IPS DF 6.9 (cell line): ENCODE results near the gene ST3GAL5.
"Not testable (repeated sequence)": the region's sequence is repeated elsewhere in the genome, so short reads cannot be mapped to it uniquely, and the experiment has no call there.

Experiments
- DNase-seq: peaks from one replicate; pipeline ENCODE4 v3.0.0-alpha.2; 2013; ENCODE audit warnings: low read depth, low spot score
- H3K27ac ChIP-seq: one replicate; pipeline ENCODE4 v1.5.1; 2013; ENCODE audit warnings: low read length, control low read depth
- H3K27me3 ChIP-seq: 2 replicates; pipeline ENCODE4 v1.6.1; 2013; ENCODE audit warnings: mild to moderate bottlenecking, low read length; ENCODE audit not compliant: control insufficient read depth, insufficient read depth
- H3K36me3 ChIP-seq: 2 replicates; pipeline ENCODE4 v1.6.1; 2013; ENCODE audit warnings: low read length; ENCODE audit not compliant: control insufficient read depth, insufficient read depth
- H3K4me1 ChIP-seq: 2 replicates; pipeline ENCODE4 v1.6.1; 2013; ENCODE audit warnings: low read length; ENCODE audit not compliant: control insufficient read depth, insufficient read depth
- H3K4me3 ChIP-seq: 2 replicates; pipeline ENCODE4 v1.5.1; 2013; ENCODE audit warnings: mild to moderate bottlenecking, low read length
- H3K9me3 ChIP-seq: 2 replicates; pipeline ENCODE4 v1.6.1; 2013; ENCODE audit warnings: low read length, inconsistent platforms; ENCODE audit not compliant: control insufficient read depth, insufficient read depth
- WGBS: extraction: QIAGEN DNeasy Blood & Tissue Kit; methylation state at CpG from one replicate; pipeline ENCODE4 v1.1.7; 2013; ENCODE audit warnings: mixed read lengths, missing lambda C conversion rate; ENCODE audit not compliant: insufficient read length, insufficient coverage; 5-methylcytosine and 5-hydroxymethylcytosine counted together

The ST3GAL5 gene

GRCh38 chr2:85905187-85905666 is 16.4 kb upstream of the ST3GAL5 start:
- Histone ChIP-seq H3K27me3 (no peaks in the 10 kb centered on the region), H3K4me1 (no peaks in the 10 kb centered on the region), H3K27ac (no peak overlapping the region), H3K4me3 (no peak overlapping the region), H3K36me3 (no peaks in the 10 kb centered on the region), H3K9me3 (no peaks in the 10 kb centered on the region)
- no peak for DNase-seq
- no CpG with 5 or more reads among the region's 4 CpGs for WGBS

GRCh38 chr2:85903849-85904248 is 15.1 kb upstream of the ST3GAL5 start:
- no peak overlapping the region for H3K27ac ChIP-seq
- H3K4me1 ChIP-seq = no peaks in the 10 kb centered on the region
- no peak overlapping the region for H3K4me3 ChIP-seq
- no peaks in the 10 kb centered on the region for H3K9me3 ChIP-seq
- no peaks in the 10 kb centered on the region for H3K27me3 ChIP-seq
- no peak for DNase-seq
- WGBS = no CpG with 5 or more reads among the region's 8 CpGs
- H3K36me3 ChIP-seq = no peaks in the 10 kb centered on the region

- no peaks in the 10 kb centered on the region for H3K27me3 ChIP-seq
- no CpG with 5 or more reads among the region's 2 CpGs for WGBS
- H3K9me3 ChIP-seq = no peaks in the 10 kb centered on the region
- no peak for DNase-seq
- no peak overlapping the region for H3K4me3 ChIP-seq
- no peaks in the 10 kb centered on the region for H3K4me1 ChIP-seq
- no peaks in the 10 kb centered on the region for H3K36me3 ChIP-seq
- no peak overlapping the region for H3K27ac ChIP-seq
Measured at GRCh38 chr2:85902496-85902895, 13.7 kb upstream of the ST3GAL5 start.

GRCh38 chr2:85901155-85901554 is 12.4 kb upstream of the ST3GAL5 start:
- no CpG with 5 or more reads among the region's 2 CpGs for WGBS
- H3K4me1 ChIP-seq = no peaks in the 10 kb centered on the region
- H3K36me3 ChIP-seq = no peaks in the 10 kb centered on the region

GRCh38 chr2:85900366-85900765 is 11.6 kb upstream of the ST3GAL5 start:
- H3K9me3 ChIP-seq = no peaks in the 10 kb centered on the region
- no peak overlapping the region for H3K27ac ChIP-seq
- no peaks in the 10 kb centered on the region for H3K36me3 ChIP-seq
- no CpG with 5 or more reads among the region's 2 CpGs for WGBS
- no peaks in the 10 kb centered on the region for H3K4me1 ChIP-seq
- H3K4me3 ChIP-seq = no peak overlapping the region
- no peaks in the 10 kb centered on the region for H3K27me3 ChIP-seq
- no peak for DNase-seq

More at GRCh38 chr2:85901155-85901554, 12.4 kb upstream of the ST3GAL5 start:
- DNase-seq = no peak
- H3K27ac ChIP-seq = no peak overlapping the region
- H3K27me3 ChIP-seq = no peaks in the 10 kb centered on the region
- H3K9me3 ChIP-seq = no peaks in the 10 kb centered on the region
- H3K4me3 ChIP-seq = no peak overlapping the region

GRCh38 chr2:85899849-85900248 is 11.1 kb upstream of the ST3GAL5 start:
- Histone ChIP-seq H3K36me3 (no peaks in the 10 kb centered on the region), H3K27ac (no peak overlapping the region), H3K4me1 (no peaks in the 10 kb centered on the region), H3K9me3 (no peaks in the 10 kb centered on the region), H3K27me3 (no peaks in the 10 kb centered on the region), H3K4me3 (no peak overlapping the region)
- no peak for DNase-seq
- WGBS = no CpG with 5 or more reads among the region's 1 CpG

GRCh38 chr2:85899284-85899683 is 10.5 kb upstream of the ST3GAL5 start:
- no peaks in the 10 kb centered on the region for H3K9me3 ChIP-seq
- no peak overlapping the region for H3K27ac ChIP-seq
- no peaks in the 10 kb centered on the region for H3K4me1 ChIP-seq
- WGBS = no CpG with 5 or more reads among the region's 1 CpG
- no peak overlapping the region for H3K4me3 ChIP-seq
- no peak for DNase-seq
- no peaks in the 10 kb centered on the region for H3K36me3 ChIP-seq
- no peaks in the 10 kb centered on the region for H3K27me3 ChIP-seq

- no peaks in the 10 kb centered on the region for H3K4me1 ChIP-seq
- no CpG with 5 or more reads among the region's 1 CpG for WGBS
- no peak overlapping the region for H3K27ac ChIP-seq
- no peaks in the 10 kb centered on the region for H3K9me3 ChIP-seq
- DNase-seq = no peak
- H3K4me3 ChIP-seq = no peak overlapping the region
- H3K27me3 ChIP-seq = no peaks in the 10 kb centered on the region
- no peaks in the 10 kb centered on the region for H3K36me3 ChIP-seq
Measured at GRCh38 chr2:85898881-85899280, 10.1 kb upstream of the ST3GAL5 start.

GRCh38 chr2:85894554-85895278 is 5.9 kb upstream of the ST3GAL5 start:
- WGBS = no CpG with 5 or more reads among the region's 6 CpGs
- not testable (repeated sequence) for H3K9me3 ChIP-seq, DNase-seq, H3K4me1 ChIP-seq, H3K27me3 ChIP-seq, H3K27ac ChIP-seq, H3K36me3 ChIP-seq, H3K4me3 ChIP-seq

GRCh38 chr2:85893428-85894258 is 4.9 kb upstream of the ST3GAL5 start:
- WGBS = no CpG with 5 or more reads among the region's 9 CpGs
- no peaks in the 10 kb centered on the region for H3K36me3 ChIP-seq
- H3K27ac ChIP-seq = no peak overlapping the region
- no peaks in the 10 kb centered on the region for H3K4me1 ChIP-seq
- no peaks in the 10 kb centered on the region for H3K27me3 ChIP-seq
- no peak overlapping the region for H3K4me3 ChIP-seq
- DNase-seq = no peak
- H3K9me3 ChIP-seq = no peaks in the 10 kb centered on the region
